GM12875 (cell line): ENCODE results near the gene C11orf52.

Experiments used
- H3K4me3 ChIP-seq: one replicate; pipeline ENCODE4 v1.5.1; 2011; ENCODE audit warnings: low read depth, low read length, control low read depth
- TF ChIP-seq, protein P1 (sequence below): IDR thresholded peaks from 2 replicates; pipeline ENCODE4 v1.5.1; 2011; ENCODE audit warnings: low read depth, mild to moderate bottlenecking, control low read depth, inconsistent platforms, low read length, moderate library complexity, borderline replicate concordance; ENCODE audit not compliant: insufficient read depth

C11orf52 gene

GRCh38 chr11:111975076-111975806 lies 56.5 kb downstream of the C11orf52 start:
- TF ChIP-seq, protein P1, sequence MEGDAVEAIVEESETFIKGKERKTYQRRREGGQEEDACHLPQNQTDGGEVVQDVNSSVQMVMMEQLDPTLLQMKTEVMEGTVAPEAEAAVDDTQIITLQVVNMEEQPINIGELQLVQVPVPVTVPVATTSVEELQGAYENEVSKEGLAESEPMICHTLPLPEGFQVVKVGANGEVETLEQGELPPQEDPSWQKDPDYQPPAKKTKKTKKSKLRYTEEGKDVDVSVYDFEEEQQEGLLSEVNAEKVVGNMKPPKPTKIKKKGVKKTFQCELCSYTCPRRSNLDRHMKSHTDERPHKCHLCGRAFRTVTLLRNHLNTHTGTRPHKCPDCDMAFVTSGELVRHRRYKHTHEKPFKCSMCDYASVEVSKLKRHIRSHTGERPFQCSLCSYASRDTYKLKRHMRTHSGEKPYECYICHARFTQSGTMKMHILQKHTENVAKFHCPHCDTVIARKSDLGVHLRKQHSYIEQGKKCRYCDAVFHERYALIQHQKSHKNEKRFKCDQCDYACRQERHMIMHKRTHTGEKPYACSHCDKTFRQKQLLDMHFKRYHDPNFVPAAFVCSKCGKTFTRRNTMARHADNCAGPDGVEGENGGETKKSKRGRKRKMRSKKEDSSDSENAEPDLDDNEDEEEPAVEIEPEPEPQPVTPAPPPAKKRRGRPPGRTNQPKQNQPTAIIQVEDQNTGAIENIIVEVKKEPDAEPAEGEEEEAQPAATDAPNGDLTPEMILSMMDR, result no peak
- H3K4me3 ChIP-seq, result no peak overlapping the region

DNA sequence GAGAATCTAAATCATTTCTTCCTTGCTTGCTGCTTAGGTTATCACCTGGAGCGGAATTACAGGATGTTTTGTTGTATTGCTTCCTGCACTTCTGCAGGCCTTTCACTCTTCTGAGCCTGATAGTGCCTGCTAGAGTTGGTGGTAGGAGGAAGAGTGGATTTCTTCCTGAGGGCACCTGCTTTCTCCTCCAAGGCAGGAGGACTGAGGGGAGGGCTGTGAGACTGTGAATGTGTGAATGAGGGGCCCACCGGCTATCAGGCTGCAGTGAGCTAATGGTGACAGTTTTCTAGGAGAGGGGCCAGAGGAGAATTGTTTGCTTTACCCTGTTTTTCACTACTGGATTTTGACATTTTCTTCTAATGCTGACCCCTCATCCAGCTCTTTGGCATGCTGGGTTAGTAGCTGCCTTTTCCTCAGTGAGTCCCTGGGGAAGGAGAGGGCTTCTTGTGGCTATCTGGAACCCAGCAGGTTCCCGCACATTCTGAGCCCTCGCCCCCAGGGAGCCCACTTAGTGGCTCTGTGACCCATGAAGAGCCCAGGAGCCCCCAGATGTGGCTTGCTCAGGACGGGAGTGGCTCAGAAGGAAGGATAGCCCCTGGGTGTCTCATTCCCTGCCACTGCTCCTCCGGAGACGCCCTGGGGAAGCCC lies 57.5 kb downstream of the C11orf52 start:
- no peak overlapping the region for H3K4me3 ChIP-seq
- TF ChIP-seq, protein P1, result no peak
